Thoracic aorta (tissue), 2 donors: Measurements from ENCODE around the gene SLC6A3. TPM values are rescaled to one million over a fixed set of nuclear protein-coding genes. Genes with fewer than 3 reads are reported as not detected.
"Not testable (repeated sequence)": the region's sequence is repeated elsewhere in the genome, so short reads cannot be mapped to it uniquely, and the experiment has no call there.

Experiments
- ATAC-seq: fragments of 150-250 bp; one replicate; pipeline ENCODE4 v1.8.0; 2017; ENCODE audit warnings: low read depth; ENCODE audit not compliant: insufficient number of reproducible peaks, low FRiP score
- DNase-seq: peaks from one replicate; pipeline ENCODE4 v3.0.0-alpha.2; 2020; ENCODE audit warnings: low spot score
- H3K27ac ChIP-seq, 2 donors: fragments of 200-600 bp; sonication (generic); 1 replicate in 1 of 2; 2 replicates in 1 of 2; pipeline ENCODE4 v1.5.1; 2016; ENCODE audit warnings: mild to moderate bottlenecking in 2 of 2, moderate library complexity in 2 of 2
- H3K27me3 ChIP-seq: fragments of 200-600 bp; sonication (generic); replicated peaks from 2 replicates; pipeline ENCODE4 v1.6.0; 2016; ENCODE audit warnings: mild to moderate bottlenecking; ENCODE audit not compliant: insufficient read depth
- H3K36me3 ChIP-seq: fragments of 200-600 bp; sonication (generic); one replicate; pipeline ENCODE4 v1.5.1; 2016
- H3K4me1 ChIP-seq, 2 donors: fragments of 200-600 bp; sonication (generic); 1 replicate in 1 of 2; 2 replicates in 1 of 2; pipeline versions ENCODE4 v1.5.1 to v1.6.0; 2016; ENCODE audit warnings: low read depth in 2 of 2, mild to moderate bottlenecking in 1 of 2; ENCODE audit not compliant: control insufficient read depth in 1 of 2
- H3K4me3 ChIP-seq: fragments of 200-600 bp; sonication (generic); 2 replicates; pipeline ENCODE4 v1.5.1; 2016; ENCODE audit warnings: mild to moderate bottlenecking
- H3K9me3 ChIP-seq: fragments of 200-600 bp; sonication (generic); 2 replicates; pipeline ENCODE4 v1.5.1; 2016
- total RNA-seq, 2 donors: library from RNA; depleted of rRNA; stranded (reverse); fragments of >200 nt; gene quantifications; one replicate each; pipeline versions ENCODE4 v1.1.0 to v1.2.3, GENCODE V29; 2016
- TF ChIP-seq, protein P1 (sequence below): fragments of 200-600 bp; sonication (generic); IDR thresholded peaks from one replicate; pipeline ENCODE4 v1.5.1; 2019; ENCODE audit warnings: antibody characterized with exemption

The SLC6A3 gene
- total RNA-seq, 2 donors from 2014 or later = 0.14 TPM; not detected in 1

DNA sequence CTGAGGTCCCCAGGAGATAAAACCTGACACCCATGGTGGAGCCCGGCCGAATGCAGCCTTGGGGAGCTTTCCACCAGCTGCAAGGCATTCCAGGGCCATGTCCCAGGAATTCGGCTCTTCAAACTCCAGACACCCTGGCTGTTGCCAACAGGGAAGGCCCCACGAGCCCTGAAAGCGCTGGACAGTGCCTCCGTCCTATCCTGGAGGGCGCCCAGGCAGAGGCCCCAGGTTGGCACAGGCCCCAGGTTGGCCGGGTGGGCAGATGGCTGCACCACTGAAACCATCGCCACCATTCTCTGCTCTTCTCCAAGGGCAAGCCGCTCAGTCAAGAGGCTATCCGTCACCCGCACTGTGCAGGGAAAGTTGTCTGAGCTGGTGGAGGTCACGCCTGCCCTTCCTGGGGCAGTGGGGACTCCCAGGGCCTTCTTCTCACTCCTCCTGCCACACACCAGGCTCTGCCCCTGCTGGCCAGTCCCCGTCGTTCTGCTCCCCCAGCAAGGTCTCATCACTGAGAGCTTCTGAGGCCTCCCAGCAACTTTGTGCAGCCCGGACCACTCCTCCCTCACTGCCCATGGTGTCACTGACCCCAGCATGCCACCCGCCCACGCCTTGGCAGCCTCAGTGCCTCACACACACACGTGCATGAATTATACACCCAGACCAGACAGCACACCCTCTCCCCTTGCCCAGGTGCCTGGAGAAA lies 21.2 kb downstream of the SLC6A3 start:
- no peak overlapping the region for H3K27ac ChIP-seq
- no peak overlapping the region for H3K4me3 ChIP-seq
- peaks cover 17% of the 10 kb centered on the region for H3K9me3 ChIP-seq
- TF ChIP-seq, protein P1, sequence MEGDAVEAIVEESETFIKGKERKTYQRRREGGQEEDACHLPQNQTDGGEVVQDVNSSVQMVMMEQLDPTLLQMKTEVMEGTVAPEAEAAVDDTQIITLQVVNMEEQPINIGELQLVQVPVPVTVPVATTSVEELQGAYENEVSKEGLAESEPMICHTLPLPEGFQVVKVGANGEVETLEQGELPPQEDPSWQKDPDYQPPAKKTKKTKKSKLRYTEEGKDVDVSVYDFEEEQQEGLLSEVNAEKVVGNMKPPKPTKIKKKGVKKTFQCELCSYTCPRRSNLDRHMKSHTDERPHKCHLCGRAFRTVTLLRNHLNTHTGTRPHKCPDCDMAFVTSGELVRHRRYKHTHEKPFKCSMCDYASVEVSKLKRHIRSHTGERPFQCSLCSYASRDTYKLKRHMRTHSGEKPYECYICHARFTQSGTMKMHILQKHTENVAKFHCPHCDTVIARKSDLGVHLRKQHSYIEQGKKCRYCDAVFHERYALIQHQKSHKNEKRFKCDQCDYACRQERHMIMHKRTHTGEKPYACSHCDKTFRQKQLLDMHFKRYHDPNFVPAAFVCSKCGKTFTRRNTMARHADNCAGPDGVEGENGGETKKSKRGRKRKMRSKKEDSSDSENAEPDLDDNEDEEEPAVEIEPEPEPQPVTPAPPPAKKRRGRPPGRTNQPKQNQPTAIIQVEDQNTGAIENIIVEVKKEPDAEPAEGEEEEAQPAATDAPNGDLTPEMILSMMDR = no peak
- H3K27me3 ChIP-seq = no peaks in the 10 kb centered on the region
- no peaks in the 10 kb centered on the region for H3K36me3 ChIP-seq
- DNase-seq (no peak), ATAC-seq (no peak)
- H3K4me1 ChIP-seq = no peaks in the 10 kb centered on the region

DNA sequence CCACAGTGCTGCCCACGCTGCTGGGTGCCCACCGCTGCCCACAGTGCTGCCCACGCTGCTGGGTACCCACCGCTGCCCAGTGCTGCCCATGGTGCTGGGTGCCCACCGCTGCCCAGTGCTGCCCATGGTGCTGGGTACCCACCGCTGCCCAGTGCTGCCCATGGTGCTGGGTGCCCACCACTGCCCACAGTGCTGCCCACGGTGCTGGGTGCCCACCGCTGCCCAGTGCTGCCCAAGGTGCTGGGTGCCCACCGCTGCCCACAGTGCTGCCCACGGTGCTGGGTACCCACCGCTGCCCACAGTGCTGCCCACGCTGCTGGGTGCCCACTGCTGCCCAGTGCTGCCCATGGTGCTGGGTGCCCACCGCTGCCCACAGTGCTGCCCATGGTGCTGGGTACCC lies 22.7 kb downstream of the SLC6A3 start:
- not testable (repeated sequence) for H3K9me3 ChIP-seq, H3K27me3 ChIP-seq, H3K36me3 ChIP-seq, H3K4me1 ChIP-seq, H3K27ac ChIP-seq, DNase-seq, ATAC-seq, H3K4me3 ChIP-seq

DNA sequence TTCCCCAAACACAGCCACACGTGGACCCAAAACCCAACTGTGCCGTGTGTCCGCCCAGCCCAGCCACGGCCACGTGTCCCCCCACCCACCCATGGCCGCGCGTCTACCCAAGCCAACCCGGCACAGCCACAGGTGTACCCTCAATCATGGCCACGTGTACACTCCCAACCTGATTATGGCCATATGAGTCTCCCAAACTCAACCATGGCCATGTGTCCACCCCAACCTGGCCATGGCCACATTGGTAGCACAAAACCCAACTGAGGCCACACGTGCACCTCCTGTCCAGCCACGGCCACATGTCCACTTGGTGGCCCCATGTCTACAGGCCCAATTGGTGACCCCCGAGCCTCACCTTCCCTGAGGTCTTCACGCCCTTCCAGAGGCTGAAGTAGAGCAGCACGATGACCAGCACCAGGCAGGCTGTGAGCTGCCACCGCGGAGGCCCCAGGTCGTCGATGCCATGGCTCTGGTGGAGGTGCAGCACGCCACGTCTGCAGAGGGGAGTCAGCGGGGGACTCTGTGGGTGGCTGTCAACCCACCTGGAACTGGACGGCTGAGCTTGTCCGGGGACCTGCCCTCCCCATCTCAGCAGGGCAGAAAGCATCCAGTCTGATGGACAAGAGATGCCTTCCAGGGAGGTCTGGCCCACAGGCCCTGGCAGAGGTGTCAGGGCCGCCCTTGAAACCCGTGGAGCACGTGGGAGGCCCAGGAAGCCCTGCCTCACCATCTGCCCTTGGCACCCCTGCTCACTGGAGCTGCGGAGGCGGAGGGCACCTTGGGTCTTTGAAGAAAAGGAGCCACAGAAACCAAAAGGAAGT lies 23.5 kb downstream of the SLC6A3 start:
- DNase-seq (no peak), ATAC-seq (no peak)
- Histone ChIP-seq H3K27ac (no peak overlapping the region), H3K4me1 (no peaks in the 10 kb centered on the region), H3K4me3 (no peak overlapping the region), H3K36me3 (no peaks in the 10 kb centered on the region), H3K27me3 (no peaks in the 10 kb centered on the region), H3K9me3 (peaks cover 4% of the 10 kb centered on the region)
- TF ChIP-seq, protein P1 = no peak

DNA sequence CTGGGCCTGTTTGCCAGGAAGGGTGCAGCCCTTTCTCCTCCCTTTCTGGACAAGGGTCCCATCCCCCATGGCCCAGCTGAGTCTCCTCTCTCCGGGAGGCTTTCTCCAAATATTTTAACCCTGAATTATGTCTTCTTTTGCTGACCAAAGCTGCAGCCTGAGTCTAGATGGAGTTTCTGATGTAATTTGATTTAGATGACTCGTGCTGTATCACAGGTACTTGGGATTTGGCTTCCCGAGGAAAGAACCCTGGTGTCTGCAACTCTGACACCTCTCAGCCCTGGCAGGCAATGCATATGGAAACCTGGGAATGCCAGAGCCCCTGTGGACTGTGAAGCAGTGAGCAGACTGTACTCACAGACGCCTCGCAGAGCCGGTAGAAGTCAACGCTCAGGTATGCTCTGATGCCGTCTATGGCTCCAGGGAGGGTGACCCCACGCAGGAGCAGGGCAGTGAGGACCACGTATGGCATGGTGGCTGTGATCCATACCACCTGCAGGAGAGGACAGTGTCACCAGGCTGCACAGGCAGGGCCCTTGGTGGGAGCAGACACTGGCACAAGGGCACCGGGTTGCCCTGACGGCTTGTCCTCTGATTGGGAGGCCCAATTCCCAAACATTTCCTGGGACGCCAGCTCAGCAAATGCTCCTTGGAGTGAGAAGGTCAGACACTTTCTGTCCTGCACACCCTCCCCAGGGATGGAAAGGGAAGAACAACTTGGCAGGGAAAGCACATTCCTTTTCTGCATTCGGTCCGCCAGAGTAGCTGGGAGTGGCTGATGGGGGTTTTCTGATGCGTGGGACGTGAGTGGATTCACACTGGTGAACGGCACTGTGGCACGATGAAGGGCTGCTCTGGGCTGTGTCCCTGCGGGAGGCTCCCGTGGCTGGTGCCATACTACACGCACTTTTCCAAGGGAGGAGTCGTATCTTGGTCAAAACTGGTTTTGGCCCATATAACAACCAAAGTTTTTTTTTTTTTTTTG lies 24.7 kb downstream of the SLC6A3 start:
- no peaks in the 10 kb centered on the region for H3K4me1 ChIP-seq
- TF ChIP-seq, protein P1 = no peak
- H3K9me3 ChIP-seq = no peaks in the 10 kb centered on the region
- no peaks in the 10 kb centered on the region for H3K36me3 ChIP-seq
- H3K4me3 ChIP-seq = no peak overlapping the region
- no peak for DNase-seq
- H3K27ac ChIP-seq = no peak overlapping the region
- ATAC-seq = no peak
- no peaks in the 10 kb centered on the region for H3K27me3 ChIP-seq

DNA sequence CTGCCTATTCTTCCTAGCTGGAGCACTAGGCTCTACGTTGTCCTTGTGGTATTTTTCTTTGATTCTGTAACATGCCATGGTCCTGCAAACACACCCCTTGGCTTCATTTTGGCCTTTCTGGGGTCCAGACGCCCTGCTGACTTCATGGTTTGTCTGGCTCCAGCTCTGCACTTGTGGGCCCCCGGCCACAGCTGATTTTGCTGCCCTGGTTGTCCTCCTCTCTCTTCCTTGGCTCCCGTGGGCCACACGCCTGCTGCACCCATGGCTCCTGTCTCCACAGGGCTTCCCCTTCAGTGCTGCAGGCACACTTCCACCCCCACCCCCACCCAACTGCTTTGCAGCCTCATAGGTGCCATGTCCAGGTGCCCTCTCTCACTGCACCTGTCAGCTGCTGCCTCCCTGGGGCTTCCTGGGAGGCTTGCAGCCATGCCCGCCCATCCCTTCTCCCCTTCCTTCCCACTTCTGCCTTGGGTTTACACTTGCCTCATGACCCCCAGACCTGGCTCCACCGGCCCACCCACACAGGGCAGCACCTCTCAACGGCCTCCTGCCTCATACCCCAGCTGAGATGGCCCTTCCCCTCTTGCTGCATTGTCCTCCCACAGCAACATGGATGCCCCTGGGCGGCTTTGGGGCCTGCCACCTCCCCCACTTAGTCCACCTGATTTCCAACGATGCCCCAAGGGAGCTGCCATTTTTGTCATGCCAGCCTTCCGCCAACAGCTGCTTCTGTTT lies 25.6 kb downstream of the SLC6A3 start:
- no peak for ATAC-seq
- no peaks in the 10 kb centered on the region for H3K27me3 ChIP-seq
- no peak for DNase-seq
- no peaks in the 10 kb centered on the region for H3K9me3 ChIP-seq
- H3K4me3 ChIP-seq = no peak overlapping the region
- no peaks in the 10 kb centered on the region for H3K36me3 ChIP-seq
- no peak overlapping the region for H3K27ac ChIP-seq
- H3K4me1 ChIP-seq = no peaks in the 10 kb centered on the region
- TF ChIP-seq, protein P1 = no peak
